Heart right ventricle (tissue), 16 donors: ENCODE measurements around the gene KDM1A. TPM values are rescaled to one million over a fixed set of nuclear protein-coding genes. Genes with fewer than 3 reads are reported as not detected.
"Not testable (repeated sequence)": the region's sequence is repeated elsewhere in the genome, so short reads cannot be mapped to it uniquely, and the experiment has no call there.

Source experiments
- ATAC-seq, 8 donors: fragments of 200-7000 bp; cut with Tn5 transposase; one replicate each; pipeline ENCODE4 v1.9.1; 2020; ENCODE audit warnings: mild to moderate bottlenecking in 8 of 8, moderate library complexity in 8 of 8, moderate number of reproducible peaks in 1 of 8
- DNase-seq, 2 donors: peaks; one replicate each; pipeline ENCODE4 v3.0.0-alpha.2; 2020
- H3K27ac ChIP-seq, 10 donors: fragments of 200-600 bp; sonication (generic) in 2 of 10; one replicate each; pipeline versions ENCODE4 v1.5.0 to v1.8.0; 2020 to 2022; ENCODE audit warnings: mild to moderate bottlenecking in 3 of 10
- H3K27me3 ChIP-seq, 7 donors: fragments of 200-600 bp; one replicate each; pipeline ENCODE4 v1.8.0; 2021 to 2022; ENCODE audit warnings: mild to moderate bottlenecking in 2 of 7
- H3K36me3 ChIP-seq, 9 donors: fragments of 200-600 bp; sonication (generic) in 1 of 9; one replicate each; pipeline versions ENCODE4 v1.5.0 to v1.8.0; 2020 to 2022; ENCODE audit warnings: mild to moderate bottlenecking in 2 of 9
- H3K4me1 ChIP-seq, 9 donors: fragments of 200-600 bp; sonication (generic) in 1 of 9; one replicate each; pipeline versions ENCODE4 v1.5.0 to v1.8.0; 2020 to 2022; ENCODE audit warnings: mild to moderate bottlenecking in 4 of 9
- H3K4me3 ChIP-seq, 10 donors: fragments of 200-600 bp; sonication (generic) in 2 of 10; one replicate each; pipeline versions ENCODE4 v1.5.0 to v1.8.0; 2020 to 2022; ENCODE audit warnings: mild to moderate bottlenecking in 7 of 10, moderate library complexity in 2 of 10
- H3K9me3 ChIP-seq, 11 donors: fragments of 200-600 bp in 10 of 11; sonication (generic) in 2 of 11; one replicate each; pipeline versions ENCODE4 v1.5.0 to v1.8.0; 2013 to 2022; ENCODE audit warnings: mild to moderate bottlenecking in 2 of 11, control low read depth in 1 of 11, moderate library complexity in 1 of 11
- WGBS, 2 donors: extraction: QIAGEN DNeasy Blood & Tissue Kit; methylation state at CpG; one replicate each; pipeline ENCODE4 v1.1.7; 2013; ENCODE audit warnings: inconsistent platforms in 1 of 2; 5-methylcytosine and 5-hydroxymethylcytosine counted together
- intact Hi-C, 10 donors: fragments of 100-400 bp; cut with DNase I; formaldehyde crosslinking; loops; one replicate each; pipeline versions ENCODE4 v1.11.1 to v1.14.2; 2022
- polyA plus RNA-seq, 2 donors: library from polyadenylated mRNA; stranded (reverse); fragments of 200-250 nt; gene quantifications; one replicate each; pipeline ENCODE4 v1.2.3, GENCODE V29; 2013
- total RNA-seq, 10 donors: library from RNA; stranded (reverse); fragmentation: NEBNext Ultra II Directional in 3 of 10; extraction: Animal tissue kit (Norgen Biotek cat#: 25700) in 3 of 10; gene quantifications; one replicate each; pipeline versions ENCODE4 v1.2.1 to v1.2.4, GENCODE V29; 2021 to 2023
- TF ChIP-seq, protein P1 (sequence below), 9 donors: fragments of 200-600 bp; sonication (generic) in 2 of 9; IDR thresholded peaks; one replicate each; pipeline versions ENCODE4 v1.5.0 to v1.8.0; 2021 to 2022; ENCODE audit warnings: antibody characterized with exemption in 9 of 9, mild to moderate bottlenecking in 5 of 9, moderate library complexity in 1 of 9
- donor health status: Arrhythmogenic right ventricular cardiomyopathy.
- donor health status: ischemic (EF 13 %, LVEDD 7.1; RV severe dilation, severe dysfunction).
- donor health status: healthy with polysubstance abuse.
- donor health status: DM: no; HTN: yes; CAD: no.
- donor health status: DM: no; HTN: no; CAD: no.
- donor health status: ischemic (EF 25% LVEDD 6.9; RV normal size, moderate dysfunction).
- donor health status: ischemic (EF 25% LVEDD 5.7; RV mildly dilated, moderate dysfunction).
- donor health status: healthy.
- donor health status: DM: yes; HTN: yes; CAD: no.
- donor health status: Ischemic cardiomyopathy.
- donor health status: ischemic (EF 35%, LVEDD 5.7; RV mildly dilated, moderate dysfunction).
- donor health status: nonischemic (EF 11% LVEDD 7.7; RV severe dilation, severe dysfunction).
- donor health status: DM: yes; HTN: yes; CAD: no.
- donor health status: PGD.
- donor health status: ischemic (EF 29% LVEDD 5.4; RV normal size, mild dysfunction).
- donor health status: nonischemic (EF 23%, LVEDD 6.1; RV moderate dilation, normal function).

Gene KDM1A
- total and polyA plus RNA-seq, 12 donors = 12.4 to 35.0 (median 27.3) TPM

DNA sequence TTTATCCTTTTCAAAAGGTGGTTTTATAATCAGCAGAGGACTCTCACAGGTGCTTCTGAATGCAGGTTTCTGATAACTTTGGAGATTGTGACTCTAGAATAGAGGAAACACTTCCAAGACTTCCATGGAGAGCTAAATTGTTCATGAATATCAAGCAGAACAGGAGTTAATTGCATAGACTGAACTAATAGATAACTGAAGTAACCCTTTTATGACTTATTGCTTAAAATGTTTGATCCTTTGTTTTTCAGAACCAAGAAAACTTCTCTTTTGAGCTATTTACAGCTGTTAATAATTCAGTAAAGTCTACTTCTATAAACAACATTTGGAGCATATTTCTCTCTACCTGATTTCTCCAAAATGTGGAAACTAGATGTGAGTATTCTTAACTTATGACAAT lies 23.5 kb upstream of the KDM1A start:
- intact Hi-C loops = no loop called here
- TF ChIP-seq, protein P1, sequence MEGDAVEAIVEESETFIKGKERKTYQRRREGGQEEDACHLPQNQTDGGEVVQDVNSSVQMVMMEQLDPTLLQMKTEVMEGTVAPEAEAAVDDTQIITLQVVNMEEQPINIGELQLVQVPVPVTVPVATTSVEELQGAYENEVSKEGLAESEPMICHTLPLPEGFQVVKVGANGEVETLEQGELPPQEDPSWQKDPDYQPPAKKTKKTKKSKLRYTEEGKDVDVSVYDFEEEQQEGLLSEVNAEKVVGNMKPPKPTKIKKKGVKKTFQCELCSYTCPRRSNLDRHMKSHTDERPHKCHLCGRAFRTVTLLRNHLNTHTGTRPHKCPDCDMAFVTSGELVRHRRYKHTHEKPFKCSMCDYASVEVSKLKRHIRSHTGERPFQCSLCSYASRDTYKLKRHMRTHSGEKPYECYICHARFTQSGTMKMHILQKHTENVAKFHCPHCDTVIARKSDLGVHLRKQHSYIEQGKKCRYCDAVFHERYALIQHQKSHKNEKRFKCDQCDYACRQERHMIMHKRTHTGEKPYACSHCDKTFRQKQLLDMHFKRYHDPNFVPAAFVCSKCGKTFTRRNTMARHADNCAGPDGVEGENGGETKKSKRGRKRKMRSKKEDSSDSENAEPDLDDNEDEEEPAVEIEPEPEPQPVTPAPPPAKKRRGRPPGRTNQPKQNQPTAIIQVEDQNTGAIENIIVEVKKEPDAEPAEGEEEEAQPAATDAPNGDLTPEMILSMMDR (IDR thresholded peaks at IDR 0.05) = no peak
- H3K36me3 ChIP-seq = no peaks in the 10 kb centered on the region
- H3K27ac ChIP-seq = no peak overlapping the region
- H3K9me3 ChIP-seq = peaks cover 0 to 26% (median 0%) of the 10 kb centered on the region in 11 donors
- no peak for ATAC-seq
- DNase-seq = no peak
- no peak overlapping the region for H3K4me3 ChIP-seq
- peaks cover 0 to under 1% (median 0%) of the 10 kb centered on the region in 7 donors for H3K27me3 ChIP-seq
- no peaks in the 10 kb centered on the region for H3K4me1 ChIP-seq

DNA sequence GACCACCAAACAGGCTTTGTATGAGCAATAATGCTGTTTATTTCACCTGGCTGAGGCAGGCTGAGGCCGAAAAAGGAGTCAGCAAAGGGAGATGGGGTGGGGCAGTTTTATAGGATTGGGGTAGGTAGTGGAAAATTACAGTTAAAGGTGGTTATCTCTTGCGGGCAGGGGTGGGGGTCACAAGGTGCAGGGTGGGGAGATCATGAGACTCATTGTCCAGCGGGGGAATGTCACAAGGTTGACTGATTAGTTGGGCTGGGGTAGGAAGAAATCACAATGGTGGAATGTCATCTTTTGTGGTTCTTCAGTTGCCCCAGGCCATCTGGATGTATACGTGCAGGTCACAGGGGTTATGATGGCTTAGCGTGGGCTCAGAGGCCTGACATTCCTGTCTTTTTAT lies 21.7 kb upstream of the KDM1A start:
- H3K4me3 ChIP-seq, ATAC-seq, DNase-seq, intact Hi-C loops, H3K27ac ChIP-seq, H3K36me3 ChIP-seq, H3K4me1 ChIP-seq, H3K27me3 ChIP-seq: not testable (repeated sequence)
- 75 to 87% methylated on average over 5 of the region's 5 CpGs for WGBS, 2 donors
- peaks cover 0 to 26% (median 0%) of the 10 kb centered on the region in 11 donors for H3K9me3 ChIP-seq

GRCh38 chr1:23000133-23000532 lies 19.1 kb upstream of the KDM1A start:
- H3K4me3 ChIP-seq, H3K36me3 ChIP-seq, H3K4me1 ChIP-seq, H3K27ac ChIP-seq, H3K27me3 ChIP-seq, DNase-seq, ATAC-seq, intact Hi-C loops, H3K9me3 ChIP-seq: not testable (repeated sequence)
- 91 to 93% methylated on average over 3 of the region's 3 CpGs for WGBS, 2 donors

GRCh38 chr1:23002218-23002617 lies 17.1 kb upstream of the KDM1A start:
- WGBS, 2 donors = 87 to 96% methylated on average over 7 of the region's 7 CpGs
- DNase-seq, intact Hi-C loops: not testable (repeated sequence)

GRCh38 chr1:23004112-23004511 lies 15.2 kb upstream of the KDM1A start:
- peaks cover 0 to 8% (median 0%) of the 10 kb centered on the region in 11 donors for H3K9me3 ChIP-seq
- TF ChIP-seq, protein P1 (IDR thresholded peaks at IDR 0.05) = no peak
- DNase-seq (no peak), ATAC-seq (no peak)
- H3K4me1 ChIP-seq = no peaks in the 10 kb centered on the region
- intact Hi-C loops = no loop called here
- H3K4me3 ChIP-seq = no peak overlapping the region
- no peaks in the 10 kb centered on the region for H3K36me3 ChIP-seq
- 90 to 94% methylated on average over 3 of the region's 3 CpGs for WGBS, 2 donors
- H3K27ac ChIP-seq = no peak overlapping the region
- H3K27me3 ChIP-seq = peaks cover 0 to 6% (median 0%) of the 10 kb centered on the region in 7 donors

More at GRCh38 chr1:23002218-23002617, 17.1 kb upstream of the KDM1A start:
- H3K27ac ChIP-seq, H3K4me1 ChIP-seq, H3K4me3 ChIP-seq, H3K36me3 ChIP-seq, ATAC-seq, H3K9me3 ChIP-seq, H3K27me3 ChIP-seq: not testable (repeated sequence)

DNA sequence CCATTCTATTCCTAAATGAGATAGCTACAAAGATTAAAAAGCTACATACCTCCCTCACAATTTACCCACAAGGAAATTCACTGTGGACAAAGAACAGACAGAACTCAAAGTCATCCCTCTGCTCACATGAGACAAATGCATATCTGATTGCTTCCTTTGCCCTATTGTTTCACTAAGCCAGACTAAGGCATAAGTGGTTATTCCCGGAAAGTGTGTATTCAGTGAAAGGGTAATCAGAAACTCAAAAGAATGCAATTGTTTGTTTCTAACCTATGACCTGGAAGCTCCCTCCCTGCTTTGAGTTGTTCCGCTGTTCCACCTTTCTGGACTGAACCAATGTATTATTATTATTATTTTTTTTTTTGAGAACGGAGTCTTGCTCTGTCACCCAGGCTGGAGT lies 14.5 kb upstream of the KDM1A start:
- WGBS, 2 donors = 62 to 74% methylated on average over 3 of the region's 3 CpGs
- H3K4me3 ChIP-seq, intact Hi-C loops, H3K4me1 ChIP-seq, H3K9me3 ChIP-seq, H3K36me3 ChIP-seq, H3K27ac ChIP-seq, ATAC-seq, DNase-seq, H3K27me3 ChIP-seq: not testable (repeated sequence)
